Measurements from ENCODE around the gene AK8.

Gene AK8

GRCh38 chr9:132857616-132858342 is 20.3 kb downstream of the AK8 start:
- no peak for DNase-seq

GRCh38 chr9:132857031-132857430 is 21.1 kb downstream of the AK8 start:
- no peak for DNase-seq

GRCh38 chr9:132855904-132856303 is 22.2 kb downstream of the AK8 start:
- DNase-seq = no peak

- no peak for DNase-seq
These were observed 23.3 kb downstream of the AK8 start for GRCh38 chr9:132854832-132855231.

GRCh38 chr9:132853482-132853881 is 24.6 kb downstream of the AK8 start:
- no peak for DNase-seq

- peak; percentile 21 for DNase-seq
These were observed 28.8 kb downstream of the AK8 start for GRCh38 chr9:132849185-132849706.

- DNase-seq = no peak
These were observed 31.1 kb downstream of the AK8 start for GRCh38 chr9:132846918-132847515.

GRCh38 chr9:132846109-132846917 is 31.8 kb downstream of the AK8 start:
- no peak for DNase-seq

GRCh38 chr9:132842124-132843044 is 35.7 kb downstream of the AK8 start:
- DNase-seq = no peak

GRCh38 chr9:132840980-132841379 is 37.1 kb downstream of the AK8 start:
- no peak for DNase-seq

- no peak for DNase-seq
These were observed 39.8 kb downstream of the AK8 start for GRCh38 chr9:132838291-132838690.

- DNase-seq = no peak
These were observed 40.4 kb downstream of the AK8 start for GRCh38 chr9:132837501-132838286.

GRCh38 chr9:132834343-132834742 is 43.7 kb downstream of the AK8 start:
- DNase-seq = no peak

GRCh38 chr9:132833550-132834121 is 44.4 kb downstream of the AK8 start:
- DNase-seq = no peak

- no peak for DNase-seq
These were observed 45.8 kb downstream of the AK8 start for GRCh38 chr9:132832171-132832881.

- DNase-seq = no peak
These were observed 49.8 kb downstream of the AK8 start for GRCh38 chr9:132828201-132828770.

GRCh38 chr9:132827366-132827765 is 50.7 kb downstream of the AK8 start:
- no peak for DNase-seq

GRCh38 chr9:132826621-132827365 is 51.3 kb downstream of the AK8 start:
- DNase-seq = no peak

- DNase-seq = no peak
These were observed 52.0 kb downstream of the AK8 start for GRCh38 chr9:132826131-132826530.

- no peak for DNase-seq
These were observed 52.7 kb downstream of the AK8 start for GRCh38 chr9:132825430-132825829.

All from activated T-cell treated with anti-CD3 and anti-CD28 coated beads, Interleukin-2, amount 50 U/mL, for 1 hour (primary cell).